Neural cell (in vitro differentiated cells): ENCODE measurements around the gene SLC44A4. TPM values are rescaled to one million over a fixed set of nuclear protein-coding genes. Genes with fewer than 3 reads are reported as not detected.
"Not testable (repeated sequence)": the region's sequence is repeated elsewhere in the genome, so short reads cannot be mapped to it uniquely, and the experiment has no call there.

Source experiments
- H2AFZ ChIP-seq: fragments of 200-600, 300-800 bp; sonication (generic), shearing (Covaris generic); 2 replicates; pipeline ENCODE4 v1.6.0; 2014; ENCODE audit warnings: low read depth, mild to moderate bottlenecking, antibody characterized with exemption, low read length, moderate library complexity
- H3F3A ChIP-seq: fragments of 200-600 bp; shearing (Covaris generic); 2 replicates; pipeline ENCODE4 v1.6.1; 2016; ENCODE audit warnings: mild to moderate bottlenecking, moderate library complexity, mixed read lengths, antibody characterized with exemption, low read length; ENCODE audit not compliant: insufficient read depth, poor library complexity, severe bottlenecking
- H3K27ac ChIP-seq: fragments of 200-600, 300-800 bp; sonication (generic), shearing (Covaris generic); 2 replicates; pipeline ENCODE4 v1.5.1; 2014; ENCODE audit warnings: mild to moderate bottlenecking, low read length, moderate library complexity
- H3K27me3 ChIP-seq: fragments of 300-800, 200-600 bp; sonication (generic), shearing (Covaris generic); 2 replicates; pipeline ENCODE4 v1.6.0; 2014; ENCODE audit warnings: mild to moderate bottlenecking, low read depth, low read length, moderate library complexity; ENCODE audit not compliant: insufficient read depth
- H3K36me3 ChIP-seq: fragments of 300-800, 200-600 bp; sonication (generic), shearing (Covaris generic); 2 replicates; pipeline ENCODE4 v1.5.1; 2014; ENCODE audit warnings: mild to moderate bottlenecking, antibody characterized with exemption, low read length, moderate library complexity; ENCODE audit not compliant: insufficient read depth
- H3K4me2 ChIP-seq: fragments of 300-800, 200-600 bp; sonication (generic), shearing (Covaris generic); 2 replicates; pipeline ENCODE4 v1.6.0; 2014; ENCODE audit warnings: mild to moderate bottlenecking, low read length
- H3K4me3 ChIP-seq: fragments of 300-800, 200-600 bp; sonication (generic), shearing (Covaris generic); 2 replicates; pipeline ENCODE4 v1.5.1; 2014; ENCODE audit warnings: mild to moderate bottlenecking, low read length, moderate library complexity
- H3K79me2 ChIP-seq: fragments of 200-600 bp; shearing (Covaris generic); replicated peaks from 2 replicates; pipeline ENCODE4 v1.6.0; 2014; ENCODE audit warnings: mild to moderate bottlenecking, low read length, moderate library complexity; ENCODE audit not compliant: insufficient read depth
- H3K9ac ChIP-seq: fragments of 300-800, 200-600 bp; sonication (generic), shearing (Covaris generic); 2 replicates; pipeline ENCODE4 v1.6.1; 2016; ENCODE audit warnings: mild to moderate bottlenecking, low read length, mixed read lengths
- H3K9me2 ChIP-seq: fragments of 200-600 bp; shearing (Covaris generic); 2 replicates; pipeline ENCODE4 v1.6.1; 2016; ENCODE audit warnings: mild to moderate bottlenecking, low read length, mixed read lengths; ENCODE audit not compliant: insufficient read depth
- H3K9me3 ChIP-seq: fragments of 200-600, 300-800 bp; sonication (generic), shearing (Covaris generic); 2 replicates; pipeline ENCODE4 v1.6.1; 2016; ENCODE audit warnings: mild to moderate bottlenecking, mixed run types, low read length, moderate library complexity, mixed read lengths
- H4K20me1 ChIP-seq: fragments of 200-600 bp; shearing (Covaris generic); 2 replicates; pipeline ENCODE4 v1.6.1; 2016; ENCODE audit warnings: mild to moderate bottlenecking, mixed run types; ENCODE audit not compliant: insufficient read depth
- EP300 ChIP-seq: fragments of 450-650 bp; conservative IDR thresholded peaks from 2 replicates; pipeline ENCODE4 v1.6.1; 2014; ENCODE audit warnings: antibody characterized with exemption, mild to moderate bottlenecking, moderate library complexity; ENCODE audit not compliant: poor library complexity, severe bottlenecking
- EZH2 ChIP-seq: fragments of 200-600, 300-800 bp; shearing (Covaris generic), sonication (generic); IDR thresholded peaks from 2 replicates; pipeline ENCODE4 v1.6.1; 2014; ENCODE audit warnings: antibody characterized with exemption, low read length, borderline replicate concordance, mild to moderate bottlenecking; ENCODE audit not compliant: insufficient read depth, poor library complexity, severe bottlenecking
- MXI1 ChIP-seq: fragments of 450-650 bp; conservative IDR thresholded peaks from 2 replicates; pipeline ENCODE4 v1.6.1; 2014; ENCODE audit warnings: antibody characterized with exemption, mild to moderate bottlenecking; ENCODE audit not compliant: poor library complexity, severe bottlenecking
- POLR2AphosphoS5 ChIP-seq: IDR thresholded peaks from 2 replicates; pipeline ENCODE4 v1.6.1; 2012
- RAD21 ChIP-seq: fragments of 450-650 bp; conservative IDR thresholded peaks from 2 replicates; pipeline ENCODE4 v1.6.1; 2014; ENCODE audit warnings: antibody characterized with exemption, mild to moderate bottlenecking, moderate library complexity
- SMC3 ChIP-seq: fragments of 450-650 bp; conservative IDR thresholded peaks from 2 replicates; pipeline ENCODE4 v1.6.1; 2014; ENCODE audit warnings: antibody characterized with exemption, mild to moderate bottlenecking, moderate library complexity; ENCODE audit not compliant: poor library complexity
- TAF1 ChIP-seq: IDR thresholded peaks from 2 replicates; pipeline ENCODE4 v1.6.1; 2012; ENCODE audit warnings: low read depth
- polyA plus RNA-seq: library from polyadenylated mRNA; depleted of rRNA; stranded (reverse); fragments of >200 nt; gene quantifications from 2 replicates; pipeline ENCODE4 v1.2.3, GENCODE V29; 2014
- TF ChIP-seq, protein P1 (sequence below): IDR thresholded peaks from 2 replicates; pipeline ENCODE4 v1.6.1; 2012; ENCODE audit warnings: borderline replicate concordance
- TF ChIP-seq, protein P2 (sequence below): fragments of 450-650 bp; IDR thresholded peaks from 2 replicates; pipeline ENCODE4 v1.5.1; 2014; ENCODE audit warnings: antibody characterized with exemption, mild to moderate bottlenecking, moderate library complexity; ENCODE audit not compliant: poor library complexity, severe bottlenecking

SLC44A4 gene
- polyA plus RNA-seq, 1 donor from 2014 or later: 0.09 TPM

DNA sequence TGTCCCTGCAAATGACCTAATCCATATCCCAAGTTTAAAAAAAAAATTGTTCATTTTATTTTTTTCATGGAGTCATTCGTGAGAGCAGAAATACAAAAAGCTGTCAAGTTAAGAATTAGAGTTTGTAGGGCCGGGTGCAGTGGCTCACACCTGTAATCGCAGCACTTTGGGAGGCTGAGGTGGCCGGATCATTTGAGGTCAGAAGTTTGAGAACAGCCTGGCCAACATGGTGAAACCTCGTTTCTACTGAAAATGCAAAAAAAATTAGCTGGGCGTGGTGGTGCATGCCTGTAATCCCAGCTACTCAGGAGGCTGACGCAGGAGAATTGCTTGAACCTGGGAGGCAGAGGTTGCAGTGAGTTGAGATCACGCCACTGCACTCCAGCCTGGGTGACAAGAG lies 27.9 kb upstream of the SLC44A4 start:
- H3K4me2 ChIP-seq, H3K36me3 ChIP-seq, H3F3A ChIP-seq, H3K27me3 ChIP-seq, H4K20me1 ChIP-seq, H3K79me2 ChIP-seq, H3K9me3 ChIP-seq, H3K9me2 ChIP-seq, H3K9ac ChIP-seq, H3K27ac ChIP-seq, H2AFZ ChIP-seq, H3K4me3 ChIP-seq: not testable (repeated sequence)

DNA sequence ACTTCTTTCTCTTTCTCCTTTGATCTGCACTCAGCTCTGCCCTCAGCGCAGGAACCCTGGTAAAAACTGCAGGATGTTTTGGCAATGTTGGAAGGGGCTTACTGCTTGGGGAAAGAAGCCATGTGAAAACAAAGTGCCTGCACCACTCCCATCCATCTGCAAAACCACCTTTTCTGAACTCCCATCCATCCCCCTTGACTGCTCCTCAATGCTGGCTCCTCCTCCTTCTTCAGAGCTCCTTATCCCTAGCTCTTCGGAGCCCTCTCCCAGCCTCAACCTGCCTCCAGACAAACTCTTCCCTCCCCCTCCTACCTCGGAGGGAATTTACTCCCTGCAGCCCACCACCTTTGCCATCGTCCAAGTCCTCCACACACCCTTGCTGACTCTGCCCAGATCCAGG lies 27.3 kb upstream of the SLC44A4 start:
- no peak overlapping the region for H3K4me3 ChIP-seq
- H3K27me3 ChIP-seq: no peaks in the 10 kb centered on the region
- peaks cover 4% of the 10 kb centered on the region for H3F3A ChIP-seq
- H2AFZ ChIP-seq: no peak overlapping the region
- H3K79me2 ChIP-seq: peaks cover 3% of the 10 kb centered on the region
- H3K36me3 ChIP-seq: no peaks in the 10 kb centered on the region
- no peaks in the 10 kb centered on the region for H4K20me1 ChIP-seq
- no peaks in the 10 kb centered on the region for H3K9me2 ChIP-seq
- no peak overlapping the region for H3K27ac ChIP-seq
- H3K4me2 ChIP-seq: no peak overlapping the region
- no peaks in the 10 kb centered on the region for H3K9me3 ChIP-seq
- no peak overlapping the region for H3K9ac ChIP-seq
- no peak for TF ChIP-seq TAF1
- TF ChIP-seq RAD21: no peak
- TF ChIP-seq, protein P1, sequence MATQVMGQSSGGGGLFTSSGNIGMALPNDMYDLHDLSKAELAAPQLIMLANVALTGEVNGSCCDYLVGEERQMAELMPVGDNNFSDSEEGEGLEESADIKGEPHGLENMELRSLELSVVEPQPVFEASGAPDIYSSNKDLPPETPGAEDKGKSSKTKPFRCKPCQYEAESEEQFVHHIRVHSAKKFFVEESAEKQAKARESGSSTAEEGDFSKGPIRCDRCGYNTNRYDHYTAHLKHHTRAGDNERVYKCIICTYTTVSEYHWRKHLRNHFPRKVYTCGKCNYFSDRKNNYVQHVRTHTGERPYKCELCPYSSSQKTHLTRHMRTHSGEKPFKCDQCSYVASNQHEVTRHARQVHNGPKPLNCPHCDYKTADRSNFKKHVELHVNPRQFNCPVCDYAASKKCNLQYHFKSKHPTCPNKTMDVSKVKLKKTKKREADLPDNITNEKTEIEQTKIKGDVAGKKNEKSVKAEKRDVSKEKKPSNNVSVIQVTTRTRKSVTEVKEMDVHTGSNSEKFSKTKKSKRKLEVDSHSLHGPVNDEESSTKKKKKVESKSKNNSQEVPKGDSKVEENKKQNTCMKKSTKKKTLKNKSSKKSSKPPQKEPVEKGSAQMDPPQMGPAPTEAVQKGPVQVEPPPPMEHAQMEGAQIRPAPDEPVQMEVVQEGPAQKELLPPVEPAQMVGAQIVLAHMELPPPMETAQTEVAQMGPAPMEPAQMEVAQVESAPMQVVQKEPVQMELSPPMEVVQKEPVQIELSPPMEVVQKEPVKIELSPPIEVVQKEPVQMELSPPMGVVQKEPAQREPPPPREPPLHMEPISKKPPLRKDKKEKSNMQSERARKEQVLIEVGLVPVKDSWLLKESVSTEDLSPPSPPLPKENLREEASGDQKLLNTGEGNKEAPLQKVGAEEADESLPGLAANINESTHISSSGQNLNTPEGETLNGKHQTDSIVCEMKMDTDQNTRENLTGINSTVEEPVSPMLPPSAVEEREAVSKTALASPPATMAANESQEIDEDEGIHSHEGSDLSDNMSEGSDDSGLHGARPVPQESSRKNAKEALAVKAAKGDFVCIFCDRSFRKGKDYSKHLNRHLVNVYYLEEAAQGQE: no peak
- no peak for TF ChIP-seq EP300
- TF ChIP-seq POLR2AphosphoS5: no peak
- no peak for TF ChIP-seq EZH2

DNA sequence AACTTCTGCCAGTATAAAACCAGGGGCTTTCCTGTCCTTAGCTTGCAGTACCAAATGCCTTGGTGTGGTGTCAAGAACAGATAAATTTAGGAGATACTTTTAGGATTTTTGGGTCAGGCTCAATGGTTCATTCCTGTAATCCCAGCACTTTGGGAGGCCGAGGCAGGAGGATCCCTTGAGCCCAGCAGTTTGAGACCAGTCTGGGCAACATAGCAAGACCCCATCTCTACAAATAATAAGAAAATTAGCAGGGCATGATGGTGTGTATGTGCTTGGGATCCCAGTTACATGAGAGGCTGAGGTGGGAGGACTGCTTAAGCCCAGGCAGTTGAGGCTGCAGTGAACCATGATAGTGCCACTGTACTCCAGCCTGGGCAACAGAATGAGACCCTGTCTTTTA lies 26.2 kb upstream of the SLC44A4 start:
- Histone ChIP-seq H3K36me3 (no peaks in the 10 kb centered on the region), H3K9ac (no peak overlapping the region), H3K9me2 (no peaks in the 10 kb centered on the region), H3K4me2 (no peak overlapping the region), H3K9me3 (no peaks in the 10 kb centered on the region), H2AFZ (no peak overlapping the region), H4K20me1 (no peaks in the 10 kb centered on the region), H3K27ac (no peak overlapping the region), H3K79me2 (peaks cover 4% of the 10 kb centered on the region), H3K27me3 (no peaks in the 10 kb centered on the region), H3F3A (peaks cover 4% of the 10 kb centered on the region), H3K4me3 (no peak overlapping the region)
- TF ChIP-seq RAD21 (no peak), SMC3 (no peak), POLR2AphosphoS5 (no peak), EZH2 (no peak), EP300 (no peak), MXI1 (no peak), TAF1 (no peak)
- TF ChIP-seq, protein P1: no peak
- TF ChIP-seq, protein P2, sequence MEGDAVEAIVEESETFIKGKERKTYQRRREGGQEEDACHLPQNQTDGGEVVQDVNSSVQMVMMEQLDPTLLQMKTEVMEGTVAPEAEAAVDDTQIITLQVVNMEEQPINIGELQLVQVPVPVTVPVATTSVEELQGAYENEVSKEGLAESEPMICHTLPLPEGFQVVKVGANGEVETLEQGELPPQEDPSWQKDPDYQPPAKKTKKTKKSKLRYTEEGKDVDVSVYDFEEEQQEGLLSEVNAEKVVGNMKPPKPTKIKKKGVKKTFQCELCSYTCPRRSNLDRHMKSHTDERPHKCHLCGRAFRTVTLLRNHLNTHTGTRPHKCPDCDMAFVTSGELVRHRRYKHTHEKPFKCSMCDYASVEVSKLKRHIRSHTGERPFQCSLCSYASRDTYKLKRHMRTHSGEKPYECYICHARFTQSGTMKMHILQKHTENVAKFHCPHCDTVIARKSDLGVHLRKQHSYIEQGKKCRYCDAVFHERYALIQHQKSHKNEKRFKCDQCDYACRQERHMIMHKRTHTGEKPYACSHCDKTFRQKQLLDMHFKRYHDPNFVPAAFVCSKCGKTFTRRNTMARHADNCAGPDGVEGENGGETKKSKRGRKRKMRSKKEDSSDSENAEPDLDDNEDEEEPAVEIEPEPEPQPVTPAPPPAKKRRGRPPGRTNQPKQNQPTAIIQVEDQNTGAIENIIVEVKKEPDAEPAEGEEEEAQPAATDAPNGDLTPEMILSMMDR: no peak
